PC-3 (cell line): ENCODE measurements around the gene ANK2.

Experiments used
- EZH2 ChIP-seq: fragments of 300-600 bp; sonication (generic); IDR thresholded peaks from one replicate; pipeline ENCODE4 v1.6.1; 2017; ENCODE audit warnings: antibody characterized with exemption, mild to moderate bottlenecking, low read length; ENCODE audit not compliant: unreplicated experiment
- EZH2phosphoT487 ChIP-seq: fragments of 300-600 bp; sonication (generic); IDR thresholded peaks from 2 replicates; pipeline ENCODE4 v1.6.1; 2018; ENCODE audit warnings: mild to moderate bottlenecking, antibody characterized with exemption, low read length, borderline replicate concordance
- TF ChIP-seq, protein P1 (sequence below): fragments of 300-600 bp; sonication (generic); conservative IDR thresholded peaks from 2 replicates; pipeline ENCODE4 v1.5.1; 2017; ENCODE audit warnings: antibody characterized with exemption, low read depth, mild to moderate bottlenecking, low read length

DNA sequence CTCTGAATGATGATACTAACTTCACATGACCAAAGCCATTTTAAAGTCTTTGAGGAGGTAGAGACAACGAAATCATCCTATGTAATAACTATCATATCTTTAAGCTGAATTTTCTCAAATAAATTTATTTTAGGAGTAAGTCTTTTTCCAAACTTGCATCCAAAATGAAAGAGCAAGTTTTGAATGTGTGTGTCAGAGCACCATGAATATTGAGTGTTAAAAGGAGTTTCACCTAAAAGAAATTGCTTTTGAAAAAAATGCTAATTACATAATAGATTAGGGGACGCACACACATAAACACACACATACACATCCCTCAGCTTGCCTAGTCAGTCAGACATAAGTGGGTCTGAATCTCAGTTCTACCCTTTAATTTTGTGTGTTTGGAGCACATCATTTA is 1.9 kb downstream of the ANK2 start:
- TF ChIP-seq, protein P1, sequence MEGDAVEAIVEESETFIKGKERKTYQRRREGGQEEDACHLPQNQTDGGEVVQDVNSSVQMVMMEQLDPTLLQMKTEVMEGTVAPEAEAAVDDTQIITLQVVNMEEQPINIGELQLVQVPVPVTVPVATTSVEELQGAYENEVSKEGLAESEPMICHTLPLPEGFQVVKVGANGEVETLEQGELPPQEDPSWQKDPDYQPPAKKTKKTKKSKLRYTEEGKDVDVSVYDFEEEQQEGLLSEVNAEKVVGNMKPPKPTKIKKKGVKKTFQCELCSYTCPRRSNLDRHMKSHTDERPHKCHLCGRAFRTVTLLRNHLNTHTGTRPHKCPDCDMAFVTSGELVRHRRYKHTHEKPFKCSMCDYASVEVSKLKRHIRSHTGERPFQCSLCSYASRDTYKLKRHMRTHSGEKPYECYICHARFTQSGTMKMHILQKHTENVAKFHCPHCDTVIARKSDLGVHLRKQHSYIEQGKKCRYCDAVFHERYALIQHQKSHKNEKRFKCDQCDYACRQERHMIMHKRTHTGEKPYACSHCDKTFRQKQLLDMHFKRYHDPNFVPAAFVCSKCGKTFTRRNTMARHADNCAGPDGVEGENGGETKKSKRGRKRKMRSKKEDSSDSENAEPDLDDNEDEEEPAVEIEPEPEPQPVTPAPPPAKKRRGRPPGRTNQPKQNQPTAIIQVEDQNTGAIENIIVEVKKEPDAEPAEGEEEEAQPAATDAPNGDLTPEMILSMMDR, result no peak
- TF ChIP-seq EZH2 (no peak), EZH2phosphoT487 (no peak)
